HTERT RPE-1 (cell line): Measurements from ENCODE around the gene WDR62.
"Not testable (repeated sequence)": the region's sequence is repeated elsewhere in the genome, so short reads cannot be mapped to it uniquely, and the experiment has no call there.

ENCODE experiments used
- in situ Hi-C: fragments of 300-500 bp; cut with MboI; formaldehyde crosslinking; loops from 4 replicates; pipeline ENCODE4 v1.14.3; 2020; ENCODE audit warnings: low sequenced_read_pairs

WDR62 gene

GRCh38 chr19:36106991-36107390, 52.3 kb downstream of the WDR62 start:
- in situ Hi-C loops = no loop called here

- in situ Hi-C loops = no loop called here
Measured at GRCh38 chr19:36108684-36109083, 54.0 kb downstream of the WDR62 start.

GRCh38 chr19:36110487-36111199, 55.9 kb downstream of the WDR62 start, which contains the start of gene OVOL3:
OVOL3 (plus strand) TSS chr19:36111143; CDS start chr19:36111203, 60 bp downstream.
- in situ Hi-C loops = no loop called here

- in situ Hi-C loops = no loop called here
Measured at GRCh38 chr19:36111200-36111539, 56.5 kb downstream of the WDR62 start.

- in situ Hi-C loops = no loop called here
Measured at GRCh38 chr19:36112678-36113077, 58.0 kb downstream of the WDR62 start.

- in situ Hi-C loops = no loop called here
Measured at GRCh38 chr19:36113425-36113824, 58.7 kb downstream of the WDR62 start.

- in situ Hi-C loops = no loop called here
Measured at GRCh38 chr19:36113894-36114720, 59.4 kb downstream of the WDR62 start.

- in situ Hi-C loops = no loop called here
Measured at GRCh38 chr19:36114721-36115452, 60.2 kb downstream of the WDR62 start, which contains the start of gene POLR2I. POLR2I (minus strand) TSS chr19:36114875; CDS start chr19:36114856, 19 bp downstream.

GRCh38 chr19:36115453-36116343, 61.0 kb downstream of the WDR62 start, which contains the start of gene TBCB:
TBCB (plus strand) TSS chr19:36115468; CDS start chr19:36115561, 93 bp downstream.
- in situ Hi-C loops = no loop called here

GRCh38 chr19:36116344-36116637, 61.6 kb downstream of the WDR62 start:
- in situ Hi-C loops = no loop called here

GRCh38 chr19:36120092-36120983, 65.6 kb downstream of the WDR62 start:
- in situ Hi-C loops = no loop called here

- in situ Hi-C loops = no loop called here
Measured at GRCh38 chr19:36120984-36121358, 66.3 kb downstream of the WDR62 start.

- in situ Hi-C loops = no loop called here
Measured at GRCh38 chr19:36121486-36122124, 66.9 kb downstream of the WDR62 start.

GRCh38 chr19:36125557-36125956, 70.9 kb downstream of the WDR62 start:
- in situ Hi-C loops = no loop called here

GRCh38 chr19:36128392-36128736, 73.7 kb downstream of the WDR62 start:
- in situ Hi-C loops = no loop called here

- in situ Hi-C loops = not testable (repeated sequence)
Measured at GRCh38 chr19:36131221-36131620, 76.5 kb downstream of the WDR62 start.

GRCh38 chr19:36134867-36135266, 80.2 kb downstream of the WDR62 start:
- in situ Hi-C loops = not testable (repeated sequence)

- in situ Hi-C loops = no loop called here
Measured at GRCh38 chr19:36136964-36137686, 82.4 kb downstream of the WDR62 start.

- in situ Hi-C loops = no loop called here
Measured at GRCh38 chr19:36139120-36139472, 84.4 kb downstream of the WDR62 start.
